ENCODE results near the gene GYS2.
"Not testable (repeated sequence)": the region's sequence is repeated elsewhere in the genome, so short reads cannot be mapped to it uniquely, and the experiment has no call there.

GYS2 gene

DNA sequence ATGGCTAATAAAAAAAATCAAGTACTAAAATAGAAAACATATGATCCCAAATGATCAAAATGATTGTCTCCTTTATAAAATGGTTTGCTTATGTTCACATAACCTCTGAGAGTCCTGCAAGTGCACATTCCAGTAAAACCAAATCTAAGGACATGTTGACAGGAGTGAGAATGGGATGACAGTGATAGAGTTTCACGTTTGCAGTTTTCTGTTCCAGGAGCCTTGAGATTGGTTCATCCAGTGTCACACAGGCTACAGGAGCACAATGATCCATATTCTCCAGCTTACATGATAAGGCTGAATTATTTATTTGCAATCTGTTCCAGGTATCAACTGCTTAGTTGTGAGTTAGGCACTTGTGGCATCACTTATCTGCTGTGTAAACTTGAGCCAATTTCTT, 1.5 kb upstream of the GYS2 start:
- TF ChIP-seq, protein P1, sequence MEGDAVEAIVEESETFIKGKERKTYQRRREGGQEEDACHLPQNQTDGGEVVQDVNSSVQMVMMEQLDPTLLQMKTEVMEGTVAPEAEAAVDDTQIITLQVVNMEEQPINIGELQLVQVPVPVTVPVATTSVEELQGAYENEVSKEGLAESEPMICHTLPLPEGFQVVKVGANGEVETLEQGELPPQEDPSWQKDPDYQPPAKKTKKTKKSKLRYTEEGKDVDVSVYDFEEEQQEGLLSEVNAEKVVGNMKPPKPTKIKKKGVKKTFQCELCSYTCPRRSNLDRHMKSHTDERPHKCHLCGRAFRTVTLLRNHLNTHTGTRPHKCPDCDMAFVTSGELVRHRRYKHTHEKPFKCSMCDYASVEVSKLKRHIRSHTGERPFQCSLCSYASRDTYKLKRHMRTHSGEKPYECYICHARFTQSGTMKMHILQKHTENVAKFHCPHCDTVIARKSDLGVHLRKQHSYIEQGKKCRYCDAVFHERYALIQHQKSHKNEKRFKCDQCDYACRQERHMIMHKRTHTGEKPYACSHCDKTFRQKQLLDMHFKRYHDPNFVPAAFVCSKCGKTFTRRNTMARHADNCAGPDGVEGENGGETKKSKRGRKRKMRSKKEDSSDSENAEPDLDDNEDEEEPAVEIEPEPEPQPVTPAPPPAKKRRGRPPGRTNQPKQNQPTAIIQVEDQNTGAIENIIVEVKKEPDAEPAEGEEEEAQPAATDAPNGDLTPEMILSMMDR (IDR thresholded peaks at IDR 0.05) = no peak
- DNase-seq (ENCODE audit: low spot score) = no peak
- Histone ChIP-seq H3K27ac (no peak overlapping the region), H3K4me3 (no peak overlapping the region)

DNA sequence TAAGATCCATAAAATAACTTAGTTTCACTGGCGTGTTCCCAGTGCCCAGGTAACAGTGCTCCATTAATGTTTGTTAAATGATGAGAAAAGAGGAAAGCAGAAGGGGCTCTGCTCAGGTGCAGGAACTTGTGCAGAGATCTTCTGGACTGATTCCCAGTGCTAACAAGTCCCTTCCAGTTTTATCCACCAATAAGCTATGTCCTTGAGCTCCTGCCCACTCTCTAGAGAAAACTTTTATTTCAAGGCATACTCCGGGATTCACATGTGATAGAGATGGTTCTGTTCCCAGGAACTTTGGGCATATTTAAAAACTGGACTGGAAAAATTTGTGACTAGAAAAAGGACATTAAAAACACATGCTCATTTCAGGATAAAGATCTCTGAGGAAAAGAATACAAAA, 1.9 kb downstream of the GYS2 start:
- H3K4me3 ChIP-seq = no peak overlapping the region
- TF ChIP-seq, protein P1 (IDR thresholded peaks at IDR 0.05) = no peak
- no peak overlapping the region for H3K27ac ChIP-seq
- no peak for DNase-seq (ENCODE audit: low spot score)

DNA sequence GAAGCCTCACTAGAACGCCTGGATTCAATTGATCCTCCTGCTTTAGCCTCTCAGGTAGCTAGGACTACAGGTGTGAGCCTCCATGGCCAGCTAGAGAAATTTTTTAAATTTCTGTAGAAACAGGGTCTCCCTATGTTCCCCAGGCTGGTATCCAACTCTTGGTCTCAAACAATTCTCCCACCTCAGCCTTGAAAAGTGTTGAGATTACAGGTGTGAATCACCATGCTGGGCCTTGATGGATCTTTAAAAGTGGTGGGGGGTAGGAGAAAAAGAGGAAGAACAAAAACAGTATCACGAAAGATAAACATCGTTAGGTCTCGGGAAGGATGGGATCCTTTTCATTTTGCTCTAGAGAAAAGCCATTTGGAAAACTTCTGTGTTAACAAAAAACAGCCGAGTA, 4.5 kb downstream of the GYS2 start:
- Histone ChIP-seq H3K4me3 (no peak overlapping the region), H3K27ac (no peak overlapping the region)
- TF ChIP-seq, protein P1 (IDR thresholded peaks at IDR 0.05) = no peak
- no peak for DNase-seq (ENCODE audit: low spot score)

DNA sequence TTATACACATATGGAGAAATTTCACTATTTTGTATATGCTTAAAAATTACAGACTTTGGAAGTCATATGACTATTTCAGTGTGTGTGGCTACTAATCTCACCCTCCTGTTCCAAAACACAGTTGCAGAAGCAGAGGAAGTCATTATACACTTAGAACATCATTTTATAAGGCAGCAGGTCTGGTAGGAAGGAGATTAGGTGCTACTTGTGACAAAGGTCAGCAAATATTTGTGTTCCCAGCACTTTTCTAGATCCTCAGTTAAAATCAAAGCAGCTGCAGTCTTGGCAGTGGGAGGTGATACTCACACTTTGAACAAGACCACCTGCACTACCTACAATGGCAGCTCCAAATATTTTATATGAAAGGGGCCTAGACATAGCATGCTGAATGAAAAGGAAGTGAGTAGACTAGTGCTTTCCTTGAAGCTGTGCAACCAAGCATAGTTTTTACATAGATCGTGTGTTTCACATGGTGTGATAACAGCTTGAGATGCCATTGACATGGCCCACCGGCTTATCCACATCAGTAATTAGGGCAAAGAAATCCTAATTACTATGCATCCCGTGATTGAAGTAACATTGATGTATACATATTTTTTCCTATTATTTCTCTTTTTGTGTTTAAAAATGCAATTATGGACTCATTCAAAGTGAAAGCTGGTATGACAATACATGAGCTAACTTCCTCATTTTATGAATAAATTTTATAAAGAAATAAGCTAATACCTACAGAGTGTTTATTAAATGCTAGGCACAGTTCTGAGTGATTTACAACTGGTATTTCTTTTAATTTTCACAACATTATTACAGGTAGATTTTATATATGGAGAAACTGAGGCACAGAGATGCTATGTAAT, 5.3 kb downstream of the GYS2 start:
- TF ChIP-seq, protein P1 (IDR thresholded peaks at IDR 0.05) = no peak

DNA sequence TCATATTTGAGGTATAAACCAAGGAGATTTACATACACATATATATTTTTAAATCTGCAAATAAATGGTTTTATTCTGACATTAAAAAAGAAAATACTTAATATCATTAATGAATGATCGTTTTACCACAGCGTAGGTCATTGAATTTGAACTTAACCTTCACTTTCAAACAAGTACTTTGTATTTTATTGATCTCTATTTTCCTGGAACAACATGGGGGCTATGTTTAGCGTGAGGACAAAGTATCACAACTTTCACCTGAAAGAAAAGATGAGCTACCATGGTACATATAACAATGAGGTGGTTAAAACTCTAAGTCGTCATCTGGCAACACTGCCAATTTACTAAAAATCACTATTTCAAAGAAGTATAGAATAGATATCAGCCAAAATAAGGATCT, 6.0 kb downstream of the GYS2 start:
- Histone ChIP-seq H3K27ac (no peak overlapping the region), H3K4me3 (no peak overlapping the region)
- DNase-seq (ENCODE audit: low spot score) = no peak

More for the DNA sequence above, 5.3 kb downstream of the GYS2 start:
- Histone ChIP-seq H3K4me3 (no peak overlapping the region), H3K27ac (no peak overlapping the region)
- no peak for DNase-seq (ENCODE audit: low spot score)

DNA sequence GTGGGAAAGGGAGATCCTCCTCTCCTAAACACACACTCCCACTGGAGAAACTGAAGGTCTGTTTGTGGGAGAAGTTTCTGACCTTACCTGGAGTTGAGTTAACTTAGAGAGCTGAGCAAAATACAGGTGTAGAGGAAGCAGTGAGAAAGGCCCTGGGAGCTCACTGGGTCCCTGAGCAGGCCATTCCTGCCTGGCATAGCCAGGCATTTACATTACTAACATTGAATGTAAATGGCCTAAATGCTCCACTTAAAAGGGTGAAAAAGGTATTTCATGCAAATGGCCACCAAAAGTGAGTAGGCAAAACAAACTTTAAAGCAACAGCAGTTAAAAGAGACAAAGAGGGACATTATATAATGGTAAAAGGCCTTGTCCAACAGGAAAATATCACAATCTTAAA, 9.3 kb downstream of the GYS2 start:
- not testable (repeated sequence) for H3K4me3 ChIP-seq; DNase-seq (ENCODE audit: low spot score); H3K27ac ChIP-seq

More for the DNA sequence above, 6.0 kb downstream of the GYS2 start:
- TF ChIP-seq, protein P1 (IDR thresholded peaks at IDR 0.05) = no peak

DNA sequence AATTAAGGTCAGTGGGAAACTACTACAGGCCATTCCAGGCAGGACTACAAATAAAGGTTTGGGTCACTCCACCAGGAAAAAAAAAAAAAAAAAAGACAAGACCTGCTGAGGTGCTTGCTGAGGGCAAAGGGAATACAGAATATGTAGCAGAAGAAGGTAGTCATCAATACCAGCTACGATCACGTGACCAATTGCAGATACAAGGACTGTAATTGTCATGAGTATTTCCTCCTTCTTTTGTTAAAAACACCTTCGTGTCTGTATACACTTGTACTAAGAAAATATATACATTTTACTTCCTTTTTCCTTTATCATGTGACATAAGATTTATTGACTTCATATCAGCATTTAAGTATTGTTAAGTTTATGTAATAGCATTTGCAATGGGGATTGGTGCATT, 19.2 kb downstream of the GYS2 start:
- H3K27ac ChIP-seq = no peak overlapping the region
- TF ChIP-seq, protein P1 (IDR thresholded peaks at IDR 0.05) = no peak
- no peak overlapping the region for H3K4me3 ChIP-seq
- DNase-seq (ENCODE audit: low spot score) = no peak

DNA sequence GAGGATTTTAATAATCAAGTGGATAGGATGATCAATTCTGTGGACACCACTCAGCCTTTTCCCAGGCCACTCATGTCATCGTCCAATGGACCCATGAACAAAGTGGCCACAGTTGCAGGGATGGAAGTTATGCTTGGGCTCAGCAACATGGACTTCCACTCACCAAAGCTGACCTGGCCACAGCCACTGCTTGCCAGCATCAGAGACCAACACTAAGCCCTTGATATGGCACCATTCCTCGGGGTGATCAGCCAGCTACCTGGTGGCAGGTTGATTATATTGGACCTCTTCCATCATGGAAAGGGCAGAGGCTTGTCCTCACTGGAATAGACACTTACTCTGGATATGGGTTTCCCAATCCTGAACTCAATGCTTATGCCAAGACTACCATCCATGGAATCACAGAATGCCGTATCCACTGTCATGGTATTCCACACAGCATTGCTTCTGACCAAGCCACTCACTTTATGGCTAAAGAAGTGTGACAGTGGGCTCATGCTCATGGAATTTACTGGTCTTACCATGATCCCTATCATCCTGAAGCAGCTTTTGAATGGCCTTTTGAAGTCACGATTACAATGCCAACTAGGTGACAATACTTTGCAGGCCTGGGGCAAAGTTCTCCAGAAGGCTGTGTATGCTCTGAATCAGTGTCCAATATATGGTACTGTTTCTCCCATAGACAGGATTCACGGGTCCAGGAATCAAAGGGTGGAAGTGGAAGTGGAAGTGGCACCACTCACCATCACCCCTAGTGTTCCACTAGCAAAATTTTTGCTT, 20.1 kb downstream of the GYS2 start:
- not testable (repeated sequence) for H3K4me3 ChIP-seq; H3K27ac ChIP-seq; DNase-seq (ENCODE audit: low spot score)

Data from coronary artery (tissue), 2 donors.